Stromal cell of bone marrow (primary cell): ENCODE data around the gene MUC6.
"Not testable (repeated sequence)": the region's sequence is repeated elsewhere in the genome, so short reads cannot be mapped to it uniquely, and the experiment has no call there.

Experiments used
- DNase-seq: peaks from one replicate; pipeline ENCODE4 v3.0.0-alpha.2; 2012; ENCODE audit warnings: low read depth

Gene MUC6

GRCh38 chr11:1024597-1025409 is 11.7 kb downstream of the MUC6 start:
- DNase-seq: no peak

GRCh38 chr11:1023811-1024596 is 12.5 kb downstream of the MUC6 start:
- no peak for DNase-seq

- no peak for DNase-seq
These were observed 13.4 kb downstream of the MUC6 start for GRCh38 chr11:1022908-1023810.

GRCh38 chr11:1022411-1022810 is 14.1 kb downstream of the MUC6 start:
- DNase-seq: no peak

GRCh38 chr11:1020211-1020905 is 16.2 kb downstream of the MUC6 start:
- DNase-seq: no peak

- no peak for DNase-seq
These were observed 17.1 kb downstream of the MUC6 start for GRCh38 chr11:1019321-1019910.

- no peak for DNase-seq
These were observed 18.4 kb downstream of the MUC6 start for GRCh38 chr11:1018091-1018490.

GRCh38 chr11:1017269-1018005 is 19.1 kb downstream of the MUC6 start:
- DNase-seq: no peak

GRCh38 chr11:1016610-1017126 is 19.9 kb downstream of the MUC6 start:
- not testable (repeated sequence) for DNase-seq

GRCh38 chr11:1015826-1016545 is 20.5 kb downstream of the MUC6 start:
- no peak for DNase-seq

GRCh38 chr11:1015064-1015463 is 21.5 kb downstream of the MUC6 start:
- no peak for DNase-seq

GRCh38 chr11:1014276-1014675 is 22.2 kb downstream of the MUC6 start:
- no peak for DNase-seq

- no peak for DNase-seq
These were observed 22.9 kb downstream of the MUC6 start for GRCh38 chr11:1013631-1013935.

- no peak for DNase-seq
These were observed 23.5 kb downstream of the MUC6 start for GRCh38 chr11:1012740-1013630.

GRCh38 chr11:1012291-1012690 is 24.2 kb downstream of the MUC6 start:
- no peak for DNase-seq

- no peak for DNase-seq
These were observed 25.2 kb downstream of the MUC6 start for GRCh38 chr11:1011320-1011698.

GRCh38 chr11:1010551-1011319 is 25.8 kb downstream of the MUC6 start:
- DNase-seq: no peak

- no peak for DNase-seq
These were observed 26.5 kb downstream of the MUC6 start for GRCh38 chr11:1009991-1010390.
